HTR-8/SVneo (cell line): Measurements from ENCODE around the gene PRF1.
"Not testable (repeated sequence)": the region's sequence is repeated elsewhere in the genome, so short reads cannot be mapped to it uniquely, and the experiment has no call there.

ENCODE experiments used
- DNase-seq: peaks from one replicate; pipeline ENCODE4 v3.0.0; 2011; ENCODE audit warnings: low spot score, mixed read lengths; ENCODE audit not compliant: insufficient read length
- FAIRE-seq: peaks from 2 replicates; lab custom pipeline; 2011; peaks lifted over from hg19 to GRCh38; lab: Jason Lieb, UNC

The PRF1 gene

DNA sequence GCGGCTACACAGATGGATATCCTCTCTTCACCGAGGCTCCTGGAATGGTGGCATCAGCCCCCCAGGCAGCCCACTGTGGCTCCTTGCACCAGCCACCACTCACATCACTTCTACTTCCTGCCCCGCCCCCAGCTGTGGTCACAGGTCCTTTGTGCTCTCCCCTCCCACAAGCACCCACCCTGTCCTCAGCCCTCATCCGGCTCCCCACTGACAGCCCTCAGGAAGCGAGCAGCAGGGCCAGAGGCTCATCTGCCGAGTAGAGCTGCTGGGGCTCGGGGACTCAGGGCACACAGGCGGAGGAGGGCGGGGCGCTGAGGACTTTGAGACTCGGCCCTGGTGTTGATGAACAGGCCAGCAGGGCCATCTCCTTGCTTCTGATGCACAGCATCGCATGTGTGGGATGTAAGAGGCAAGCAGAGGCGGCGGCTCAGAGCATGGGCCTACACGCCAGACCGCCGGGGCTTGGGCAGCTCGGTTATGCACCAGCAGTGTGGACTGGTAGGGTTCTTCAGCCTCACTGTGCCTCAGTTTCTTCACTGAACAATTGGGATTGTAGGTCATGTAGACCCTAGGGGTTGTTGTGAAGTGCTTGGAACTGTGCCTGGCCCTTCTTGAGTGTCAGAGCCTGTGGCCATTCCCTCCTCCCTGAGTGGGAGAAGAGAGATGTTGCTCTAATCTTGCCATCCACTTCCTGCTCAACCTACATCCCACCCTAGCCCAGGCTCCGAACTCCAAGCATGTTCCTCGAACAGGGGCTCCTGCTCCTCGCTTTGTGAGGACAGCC is at the start of gene PRF1:
TSS of gene PRF1 (minus strand) at position 77 of the 784 bp plus-strand sequence. CDS start 1,839 bp downstream, outside the sequence.
- FAIRE-seq (no peak), DNase-seq (no peak)

DNA sequence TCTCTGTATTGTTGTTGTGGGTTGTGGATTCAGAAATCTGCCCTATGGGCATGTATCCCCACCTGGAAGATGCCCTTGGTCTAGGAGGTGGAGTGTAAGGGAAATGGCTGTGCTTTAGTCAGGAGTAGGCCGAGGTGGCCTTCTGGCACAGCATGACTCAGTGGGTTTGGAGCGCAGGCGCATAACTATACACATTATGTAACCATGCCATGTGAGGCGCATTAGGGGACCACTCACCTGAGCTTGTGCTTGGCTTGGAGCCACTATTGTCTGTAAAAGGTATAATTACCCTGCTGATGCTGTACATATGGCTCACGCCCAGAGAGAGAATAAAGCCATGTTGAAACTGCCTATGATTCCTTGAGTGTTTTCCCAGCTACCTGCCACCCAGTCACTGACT is 49.1 kb upstream of the PRF1 start:
- no peak for FAIRE-seq
- DNase-seq, result no peak

DNA sequence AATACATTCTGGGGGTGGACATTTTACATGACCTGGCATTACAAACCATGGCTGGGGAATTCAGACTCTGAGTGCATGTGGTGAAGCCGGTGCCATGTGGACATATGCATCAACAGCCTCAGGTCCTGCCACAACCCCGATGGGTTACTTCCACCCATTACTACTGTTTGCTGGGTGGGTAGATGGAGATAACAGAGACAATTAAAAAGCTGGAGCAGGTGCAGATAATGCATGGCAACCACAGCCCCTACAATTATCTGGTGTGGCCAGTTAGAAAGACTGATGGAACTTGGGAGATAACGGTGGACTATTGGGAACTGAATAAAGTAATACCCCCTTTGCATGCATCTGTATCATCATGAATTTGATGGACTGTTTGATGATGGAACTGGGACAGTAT is 48.2 kb upstream of the PRF1 start:
- DNase-seq, result no peak
- FAIRE-seq, result no peak

DNA sequence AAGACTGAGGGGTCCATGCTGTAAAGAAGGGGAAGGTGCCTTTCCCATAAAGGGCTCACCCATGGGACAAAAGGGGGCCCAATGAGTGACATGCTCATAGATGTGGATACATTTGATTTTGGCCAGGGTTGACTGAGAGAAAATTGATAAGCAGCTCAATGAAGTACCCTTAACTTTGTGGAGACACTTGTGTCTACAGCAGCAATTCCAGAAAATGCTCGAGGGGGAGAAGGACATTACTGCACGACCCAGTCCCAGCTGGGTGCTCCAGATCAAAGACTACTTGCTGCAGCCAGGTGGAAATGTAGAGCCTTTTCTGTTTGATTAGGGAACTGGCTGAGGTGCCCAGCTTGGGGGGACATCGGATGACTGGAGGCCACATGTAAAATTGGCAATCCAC is 47.6 kb upstream of the PRF1 start:
- no peak for DNase-seq
- no peak for FAIRE-seq

DNA sequence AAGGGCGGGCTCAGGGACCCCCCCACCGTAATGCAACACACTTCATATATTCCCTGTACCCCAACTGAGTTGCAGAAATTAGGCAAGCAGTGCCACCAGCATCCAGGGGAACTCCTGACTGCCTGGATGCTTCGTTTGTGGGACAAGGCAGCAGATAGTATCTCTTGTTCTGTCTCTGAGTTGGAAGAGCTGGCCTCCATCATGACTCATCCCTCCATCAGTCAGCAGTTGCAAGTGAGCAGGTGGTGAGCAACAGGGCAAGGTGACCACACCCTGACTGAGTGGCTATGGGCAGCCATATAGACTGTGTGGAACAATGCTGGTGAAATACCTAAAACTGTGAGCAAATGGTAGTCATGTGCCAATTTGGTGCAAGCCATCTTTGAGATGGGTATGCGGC is 47.0 kb upstream of the PRF1 start:
- no peak for DNase-seq
- peak; percentile 75 for FAIRE-seq

DNA sequence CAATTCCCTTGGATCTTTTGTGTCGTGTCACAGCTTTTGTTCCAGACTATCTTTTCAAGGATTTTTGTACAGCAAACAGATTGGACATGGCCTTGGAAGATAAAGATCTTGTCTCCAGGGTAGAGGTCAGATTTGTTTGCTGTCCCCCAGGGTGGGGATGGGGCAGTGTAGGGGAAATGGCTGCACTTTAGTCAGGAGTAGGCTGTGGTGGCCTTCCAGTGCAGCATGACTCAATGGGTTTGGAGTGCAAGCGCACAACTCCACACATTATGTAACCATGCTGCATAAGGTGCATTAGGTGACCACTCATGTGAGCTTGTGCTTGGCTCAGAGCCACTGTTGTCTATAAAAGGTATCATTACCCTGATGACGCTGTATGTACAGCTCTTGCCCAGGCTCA is 45.9 kb upstream of the PRF1 start:
- no peak for DNase-seq

DNA sequence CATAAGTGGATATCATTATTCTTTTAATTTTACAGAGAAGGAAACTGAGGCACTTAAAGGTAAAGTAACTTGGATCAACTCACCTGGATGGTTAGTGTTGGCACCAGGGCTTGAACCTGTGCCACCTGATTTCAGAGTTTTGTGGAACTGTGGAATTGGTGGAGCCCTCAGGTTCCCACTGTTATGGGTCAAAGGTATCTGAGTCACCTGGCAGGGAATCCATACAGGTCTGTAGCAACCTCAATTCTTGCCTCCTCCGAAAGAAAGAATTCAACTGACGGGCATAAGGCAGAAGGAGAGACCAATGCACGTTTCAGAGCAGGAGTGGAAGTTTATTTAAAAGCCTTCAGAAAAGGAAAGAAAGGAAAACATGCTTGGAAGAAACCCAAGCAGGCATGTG is 44.5 kb upstream of the PRF1 start:
- no peak for DNase-seq
- no peak for FAIRE-seq

More for the DNA sequence above, 45.9 kb upstream of the PRF1 start:
- no peak for FAIRE-seq

DNA sequence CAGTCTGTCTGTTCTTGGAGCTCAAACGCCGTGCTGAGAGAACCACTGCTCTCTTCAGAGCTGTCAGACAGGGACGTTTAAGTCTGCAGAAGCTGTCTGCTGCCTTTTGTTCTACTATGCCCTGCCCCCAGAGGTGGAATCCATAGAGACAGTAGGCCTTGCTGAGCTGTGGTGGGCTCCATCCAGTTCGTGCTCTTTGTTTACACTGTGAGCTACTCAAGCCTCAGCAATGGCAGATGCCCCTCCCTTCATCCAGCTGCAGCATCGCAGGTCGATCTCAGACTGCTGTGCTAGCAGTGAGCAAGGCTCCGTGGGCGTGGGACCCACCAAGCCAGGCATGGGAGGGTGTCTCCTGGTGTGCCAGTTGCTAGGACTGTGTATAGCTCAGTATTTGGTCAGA is 42.4 kb upstream of the PRF1 start:
- FAIRE-seq, DNase-seq: not testable (repeated sequence)

DNA sequence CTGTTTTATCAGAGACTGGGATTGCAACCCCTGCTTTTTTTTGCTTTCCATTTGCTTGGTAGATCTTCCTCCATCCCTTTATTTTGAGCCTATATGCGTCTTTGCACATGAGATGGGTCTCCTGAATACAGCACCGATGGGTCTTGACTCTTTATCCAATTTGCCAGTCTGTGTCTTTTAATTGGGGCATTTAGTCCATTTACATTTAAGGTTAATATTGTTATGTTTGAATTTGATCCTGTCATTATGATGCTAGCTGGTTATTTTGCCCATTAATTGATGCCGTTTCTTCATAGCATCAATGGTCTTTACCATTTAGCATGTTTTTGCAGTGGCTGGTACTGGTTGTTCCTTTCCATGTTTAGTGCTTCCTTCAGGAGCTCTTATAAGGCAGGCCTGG is 40.7 kb upstream of the PRF1 start:
- not testable (repeated sequence) for DNase-seq, FAIRE-seq

DNA sequence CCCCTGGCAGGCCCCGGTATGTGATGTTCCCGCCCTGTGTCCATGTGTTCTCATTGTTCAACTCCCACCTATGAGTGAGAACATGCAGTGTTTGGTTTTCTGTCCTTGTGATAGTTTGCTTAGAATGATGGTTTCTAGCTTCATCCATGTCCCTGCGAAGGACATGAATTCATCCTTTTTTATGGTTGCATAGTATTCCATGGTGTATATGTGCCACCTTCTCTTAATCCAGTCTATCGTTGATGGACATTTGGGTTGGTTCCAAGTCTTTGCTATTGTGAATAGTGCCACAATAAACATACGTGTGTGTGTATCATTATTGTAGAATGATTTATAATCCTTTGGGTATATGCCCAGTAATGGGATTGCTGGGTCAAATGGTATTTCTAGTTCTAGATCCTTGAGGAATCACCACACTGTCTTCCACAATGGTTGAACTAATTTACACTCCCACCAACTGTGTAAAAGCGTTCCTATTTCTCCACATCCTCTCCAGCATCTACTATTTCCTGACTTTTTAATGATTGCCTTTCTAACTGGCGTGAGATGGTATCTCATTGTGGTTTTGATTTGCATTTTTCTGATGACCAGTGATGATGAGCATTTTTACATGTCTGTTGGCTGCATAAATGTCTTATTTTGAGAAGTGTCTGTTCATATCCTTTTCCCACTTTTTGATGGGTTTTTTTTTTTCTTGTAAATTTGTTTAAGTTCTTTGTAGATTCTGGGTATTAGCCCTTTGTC is 37.3 kb upstream of the PRF1 start:
- FAIRE-seq, DNase-seq: not testable (repeated sequence)

DNA sequence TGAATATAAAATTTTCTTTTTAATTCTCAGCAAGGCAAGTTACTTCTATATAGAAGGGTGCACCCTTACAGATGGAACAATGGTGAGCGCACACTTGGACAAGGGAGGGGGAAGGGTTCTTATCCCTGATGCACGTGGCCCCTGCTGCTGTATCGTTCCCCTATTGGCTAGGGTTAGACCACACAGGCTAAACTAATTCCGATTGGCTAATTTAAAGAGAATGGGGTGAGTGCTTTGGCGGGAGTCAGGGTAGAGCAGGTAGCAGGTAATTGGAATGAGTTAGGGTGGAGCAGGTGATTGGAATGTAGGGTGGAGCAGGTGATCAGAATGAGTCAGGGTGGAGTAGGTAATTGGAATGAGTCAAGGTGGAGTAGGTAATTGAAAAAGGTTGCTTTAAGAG is 32.0 kb upstream of the PRF1 start:
- FAIRE-seq, DNase-seq: not testable (repeated sequence)

DNA sequence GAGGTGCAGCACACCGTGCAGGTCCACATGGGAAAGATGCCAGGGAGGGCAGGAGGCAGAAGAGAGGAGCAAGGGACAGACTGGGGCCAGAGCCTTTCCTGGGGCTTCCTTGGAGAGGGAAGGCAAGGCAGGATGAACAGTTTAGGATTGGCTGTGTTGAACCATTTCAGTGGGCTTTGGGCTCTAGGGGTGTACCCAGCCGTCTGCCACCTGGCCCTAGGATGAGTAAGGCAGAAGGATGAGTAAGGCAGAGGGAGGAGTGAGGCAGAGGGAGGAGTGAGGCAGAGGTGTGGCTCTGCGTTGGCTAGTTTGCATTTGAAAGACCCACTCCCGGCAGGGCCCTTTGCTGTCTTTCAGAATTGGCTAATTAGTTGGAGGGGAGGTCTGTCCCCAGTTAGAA is 31.5 kb upstream of the PRF1 start:
- no peak for DNase-seq
- no peak for FAIRE-seq

DNA sequence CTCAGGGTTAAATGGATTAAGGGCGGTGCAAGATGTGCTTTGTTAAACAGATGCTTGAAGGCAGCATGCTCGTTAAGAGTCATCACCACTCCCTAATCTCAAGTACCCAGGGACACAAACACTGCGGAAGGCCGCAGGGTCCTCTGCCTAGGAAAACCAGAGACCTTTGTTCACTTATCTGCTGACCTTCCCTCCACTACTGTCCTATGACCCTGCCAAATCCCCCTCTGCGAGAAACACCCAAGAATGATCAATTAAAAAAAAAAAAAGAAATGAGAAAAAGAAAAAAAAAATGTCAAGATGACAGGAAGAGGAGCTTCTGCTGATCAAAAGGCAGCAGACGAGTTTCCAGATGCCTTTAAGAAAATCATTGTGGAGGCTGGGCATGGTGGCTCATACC is 29.2 kb upstream of the PRF1 start:
- not testable (repeated sequence) for DNase-seq, FAIRE-seq

DNA sequence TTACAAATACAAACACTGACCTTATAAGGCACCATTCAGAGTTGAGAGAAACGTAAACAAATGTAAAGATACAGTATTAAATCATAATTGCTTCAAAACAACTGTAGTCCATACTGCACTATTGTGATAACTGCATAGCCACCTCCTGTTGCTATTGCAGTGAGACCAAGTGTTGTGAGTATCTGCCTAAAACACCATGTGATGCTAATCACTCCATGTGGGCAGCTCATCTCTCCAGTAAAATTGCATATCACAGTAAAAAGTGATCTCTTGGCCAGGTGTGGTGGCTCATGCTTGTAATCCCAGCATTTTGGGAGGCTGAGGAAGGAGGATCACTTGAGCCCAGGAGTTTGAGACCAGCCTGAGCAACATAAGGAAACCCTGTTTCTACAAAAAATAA is 26.8 kb upstream of the PRF1 start:
- no peak for FAIRE-seq
- no peak for DNase-seq

DNA sequence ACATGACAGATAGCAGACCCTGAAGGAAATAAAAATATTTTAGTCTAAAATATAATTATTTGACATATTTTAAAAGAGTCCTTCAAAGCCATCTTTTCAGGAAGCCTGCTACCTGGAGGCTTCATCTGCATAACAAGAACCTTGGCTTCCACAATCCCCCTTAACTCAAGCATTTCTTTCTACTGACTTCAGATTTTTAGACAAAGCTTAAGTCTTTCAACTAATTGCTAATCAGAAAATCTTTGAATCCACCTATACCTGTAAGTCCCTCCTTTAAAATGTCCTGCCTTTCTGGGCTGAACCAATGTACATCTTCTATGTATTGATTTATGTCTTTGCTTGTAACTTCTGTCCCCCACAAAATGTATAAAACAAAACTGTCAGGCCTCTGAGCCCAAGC is 23.5 kb upstream of the PRF1 start:
- FAIRE-seq (no peak), DNase-seq (no peak)

DNA sequence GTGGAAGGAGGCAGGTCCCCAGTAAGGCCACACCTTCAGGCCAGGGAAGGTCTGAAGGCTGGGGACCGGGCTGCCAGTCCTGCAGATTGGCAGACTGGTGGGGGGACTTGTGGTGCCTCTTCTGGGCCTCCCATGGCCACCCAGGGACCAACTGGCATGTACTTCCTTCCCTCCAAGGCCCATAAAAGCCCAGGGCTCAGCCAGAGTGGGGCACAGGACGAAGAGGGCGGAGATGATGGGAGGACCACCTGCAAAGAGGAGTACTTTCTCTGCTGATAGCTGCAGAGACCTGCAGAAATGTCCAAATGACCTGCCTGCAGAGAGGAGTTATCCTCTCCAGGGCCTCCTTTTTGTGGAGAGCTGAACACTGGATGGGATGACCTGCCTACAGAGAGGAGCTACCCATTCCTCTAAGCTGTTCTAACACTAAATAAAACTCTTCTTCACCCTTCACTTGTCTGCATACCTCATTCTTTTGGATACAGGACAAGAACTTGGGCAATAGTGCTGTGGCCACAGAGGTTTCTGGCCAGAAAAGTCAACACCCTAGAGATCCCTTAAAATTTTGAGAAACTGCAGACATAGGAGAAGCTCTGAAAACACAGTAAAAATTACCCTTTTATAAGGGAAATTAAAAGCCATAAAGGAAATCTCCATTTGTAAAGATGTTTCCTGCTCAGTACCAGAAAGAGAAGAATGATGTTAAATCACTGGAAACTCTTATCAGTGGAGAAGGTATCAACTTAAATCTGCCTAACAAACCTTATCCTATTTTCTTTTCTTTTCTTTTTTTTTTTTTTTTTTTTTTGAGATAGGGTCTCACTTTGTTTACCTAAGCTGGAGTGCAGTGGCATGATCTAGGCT is 20.7 kb upstream of the PRF1 start:
- FAIRE-seq (no peak), DNase-seq (no peak)

DNA sequence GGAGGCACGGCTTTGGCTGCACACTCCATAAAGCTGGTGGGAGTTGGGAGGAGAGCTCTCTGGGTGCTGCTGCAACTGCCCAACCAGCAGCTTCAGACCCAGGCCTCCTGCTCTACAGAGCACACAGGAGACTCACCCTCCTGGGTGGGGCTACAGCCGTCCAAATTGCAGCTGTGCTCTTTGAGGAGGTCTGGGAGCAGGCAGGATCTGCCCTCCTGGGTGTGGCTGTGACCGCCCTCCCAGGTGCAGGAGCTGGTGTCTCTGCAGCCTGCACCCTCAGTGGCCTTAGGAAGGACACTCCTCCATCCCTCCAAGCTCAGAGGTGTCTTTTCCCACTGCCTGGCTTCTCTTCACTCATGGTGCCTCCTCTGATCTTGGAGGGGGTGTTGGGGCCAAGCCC is 20.0 kb upstream of the PRF1 start:
- DNase-seq (no peak), FAIRE-seq (no peak)

DNA sequence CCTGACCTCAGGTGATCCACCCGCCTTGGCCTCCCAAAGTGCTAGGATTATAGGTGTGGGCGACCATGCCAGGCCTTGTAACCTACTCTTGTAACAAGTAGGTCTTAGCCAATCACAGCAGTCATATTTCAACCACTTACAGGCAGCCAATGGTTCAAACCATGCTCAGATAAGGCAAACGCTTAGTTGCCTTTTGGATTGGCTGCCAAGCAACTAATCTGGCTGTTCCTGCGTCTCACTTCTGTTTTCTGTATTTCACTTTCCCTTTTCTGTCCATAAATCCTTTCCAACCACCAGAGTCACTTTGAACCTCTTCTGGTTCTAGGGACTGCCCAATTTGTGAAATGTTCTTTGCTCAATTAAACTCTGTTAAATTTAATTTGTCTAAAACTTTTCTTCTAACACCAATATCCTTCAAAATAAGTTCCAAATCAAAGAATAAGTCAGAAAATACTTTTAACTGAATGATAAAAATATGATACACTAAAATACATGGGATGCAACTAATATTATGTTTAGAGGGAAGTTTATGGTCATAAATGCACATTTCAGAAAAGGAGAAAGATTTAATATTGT is 19.1 kb upstream of the PRF1 start:
- DNase-seq (no peak), FAIRE-seq (no peak)

DNA sequence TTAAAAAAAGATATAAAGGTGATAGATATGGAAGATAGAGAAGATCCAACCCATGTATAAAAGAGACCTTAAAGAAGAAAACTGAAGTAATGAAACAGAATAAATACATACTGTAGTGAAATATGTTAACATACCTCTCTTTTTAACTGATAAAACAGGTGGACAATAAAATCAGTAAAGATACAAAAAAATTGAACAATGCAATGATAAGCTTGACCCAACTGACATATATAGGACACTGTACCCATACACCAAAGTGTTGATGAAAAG is 17.4 kb upstream of the PRF1 start:
- no peak for DNase-seq
- FAIRE-seq, result no peak

DNA sequence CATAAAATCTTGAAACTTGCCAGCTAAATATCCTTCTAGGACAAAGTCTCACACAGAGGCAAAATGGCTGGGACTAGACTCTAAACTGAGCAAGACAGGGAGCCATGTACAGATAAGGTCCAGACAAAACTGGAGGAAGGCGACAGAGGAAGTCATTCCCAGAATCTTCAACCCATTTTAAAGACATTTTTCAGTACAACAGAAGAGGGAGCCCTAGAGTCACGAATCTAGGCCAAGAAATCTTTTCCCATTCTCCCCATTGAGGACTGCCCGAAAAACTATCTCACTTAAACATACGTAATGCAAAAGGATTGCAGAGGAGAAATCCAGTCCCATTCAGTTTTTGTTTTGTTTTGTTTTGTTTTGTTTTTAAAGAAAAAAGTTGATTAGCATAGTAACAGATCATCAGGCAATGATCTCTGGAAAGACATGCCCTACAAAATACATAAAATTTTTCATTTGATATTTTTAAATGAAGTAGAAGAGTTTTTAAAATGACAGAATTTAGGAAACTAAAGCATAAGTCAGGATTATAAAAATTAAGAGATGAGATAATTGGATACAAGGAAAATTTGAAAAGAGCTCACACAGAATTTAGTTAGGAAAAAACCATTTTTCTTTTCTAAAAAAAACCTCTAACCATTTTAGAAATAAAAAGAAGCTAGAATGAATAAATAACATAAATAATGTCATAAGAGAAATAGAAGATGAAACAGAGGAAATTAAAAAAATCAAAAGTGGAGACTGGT is 16.9 kb upstream of the PRF1 start:
- peak; percentile 26 for DNase-seq
- FAIRE-seq, result no peak
